NOMO-1 treated with dmso at 0.1 percent for 144 hours (cell line): ENCODE data around the gene MB.

Experiments
- DNase-seq: peaks from one replicate; lab custom pipeline; 2025; ENCODE audit not compliant: unreplicated experiment; lab: John Stamatoyannopoulos, UW

The MB gene

DNA sequence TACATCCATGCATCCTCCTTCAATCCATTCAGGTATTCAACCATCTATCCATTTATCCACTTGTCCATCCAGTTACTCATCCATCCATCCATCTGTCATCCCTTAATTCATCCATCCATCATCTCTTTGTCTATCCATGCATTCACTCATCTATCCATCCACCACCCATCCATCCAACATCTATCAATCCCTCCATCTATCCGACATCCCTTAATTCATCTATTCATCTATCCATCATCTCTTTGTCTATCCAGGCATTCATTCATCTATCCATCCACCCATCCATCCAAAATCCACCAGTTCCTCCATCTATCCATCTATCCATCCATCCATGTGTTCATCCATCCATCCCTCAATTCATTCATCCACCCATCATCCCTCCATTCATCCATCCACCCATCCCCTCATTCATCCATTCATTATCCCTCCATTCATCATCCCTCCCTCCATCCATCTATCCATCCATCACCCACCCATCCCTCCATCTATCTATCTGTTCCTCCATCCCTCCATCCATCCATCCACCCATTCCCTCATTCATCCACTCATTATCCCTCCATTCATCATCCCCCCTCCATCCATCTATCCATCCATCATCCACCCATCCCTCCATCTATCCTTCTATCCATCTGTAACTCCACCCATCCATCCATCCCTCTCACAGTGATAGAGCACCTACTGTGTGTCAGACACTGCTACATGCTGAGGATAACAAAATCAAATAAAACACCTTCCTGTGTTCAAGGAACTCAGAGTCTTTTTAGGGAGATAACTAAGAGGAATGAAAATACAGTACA is 1.5 kb upstream of the MB start:
- no peak for DNase-seq

DNA sequence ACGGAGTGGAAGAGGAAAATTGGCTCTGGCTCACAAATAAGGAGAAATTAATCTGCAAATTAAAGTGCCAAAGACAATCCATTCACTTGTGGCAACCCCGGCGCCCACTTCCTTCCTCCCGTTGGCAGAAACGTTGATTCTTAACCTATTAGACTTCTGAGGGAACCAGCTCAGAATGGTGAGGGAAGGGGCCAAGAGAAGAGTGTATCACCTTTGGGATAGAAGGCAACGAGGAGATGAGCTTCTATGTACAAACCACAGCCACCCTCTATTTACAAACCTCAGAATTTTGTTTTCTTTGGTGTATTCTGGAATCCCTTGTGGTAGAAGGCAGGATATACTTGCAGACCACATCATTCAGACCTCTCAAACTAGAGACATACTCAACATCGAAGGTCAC is 1.1 kb downstream of the MB start:
- DNase-seq, result no peak

DNA sequence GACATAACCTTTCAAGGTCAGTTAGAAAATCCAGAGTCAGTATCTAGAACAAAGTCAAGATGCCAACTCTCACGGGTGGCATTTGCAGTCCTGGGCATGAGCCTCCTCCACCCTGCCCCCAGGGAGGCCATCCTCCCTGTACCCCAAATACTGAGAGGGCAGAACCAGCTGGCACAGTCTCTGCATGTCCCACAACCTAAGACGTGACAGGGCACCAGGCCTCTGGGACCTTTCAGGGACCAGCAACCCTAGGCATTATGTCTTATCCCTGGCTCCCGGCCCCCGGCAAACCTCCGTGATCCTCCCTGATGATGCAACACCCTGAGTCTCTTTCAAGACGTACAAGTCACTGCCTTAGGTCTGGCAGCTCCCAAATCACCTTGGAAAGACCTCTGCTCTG is 2.0 kb downstream of the MB start:
- no peak for DNase-seq

DNA sequence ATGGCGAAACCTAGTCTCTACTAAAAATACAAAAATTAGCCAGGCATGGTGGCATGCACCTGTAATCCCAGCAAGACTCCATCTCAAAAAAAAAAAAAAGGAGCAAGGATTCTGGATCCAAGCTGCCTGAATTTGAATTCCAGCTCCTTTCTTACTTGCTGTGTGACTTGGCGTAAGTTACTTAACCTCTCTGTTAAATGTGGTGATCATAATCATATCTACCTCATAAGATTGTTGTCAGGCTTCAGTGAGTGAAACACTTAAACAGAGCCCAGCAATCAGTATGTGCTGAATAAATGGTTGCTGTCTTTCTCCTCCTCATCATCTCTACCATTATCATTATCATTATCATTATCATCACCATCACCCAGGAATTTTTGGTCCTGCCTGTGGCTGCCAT is 2.7 kb downstream of the MB start:
- no peak for DNase-seq

DNA sequence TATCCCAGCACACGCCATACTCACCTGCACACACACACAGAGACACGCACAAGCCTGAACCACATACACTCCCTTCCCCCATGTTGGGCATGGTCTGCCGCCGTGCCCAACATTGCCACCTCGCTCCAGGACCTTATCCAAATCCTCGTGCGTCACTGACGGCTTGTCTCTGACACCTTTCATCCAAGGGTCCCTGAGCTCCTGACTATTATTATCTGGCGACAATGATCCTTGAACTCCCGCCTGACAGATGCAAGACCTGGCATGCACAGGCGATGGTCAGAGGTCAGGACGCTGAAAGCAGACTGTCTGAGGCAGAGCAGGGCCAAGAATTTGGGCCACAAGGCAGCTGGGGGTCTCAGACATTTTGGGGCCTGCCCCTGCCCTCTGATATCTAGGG is 4.2 kb downstream of the MB start:
- no peak for DNase-seq

DNA sequence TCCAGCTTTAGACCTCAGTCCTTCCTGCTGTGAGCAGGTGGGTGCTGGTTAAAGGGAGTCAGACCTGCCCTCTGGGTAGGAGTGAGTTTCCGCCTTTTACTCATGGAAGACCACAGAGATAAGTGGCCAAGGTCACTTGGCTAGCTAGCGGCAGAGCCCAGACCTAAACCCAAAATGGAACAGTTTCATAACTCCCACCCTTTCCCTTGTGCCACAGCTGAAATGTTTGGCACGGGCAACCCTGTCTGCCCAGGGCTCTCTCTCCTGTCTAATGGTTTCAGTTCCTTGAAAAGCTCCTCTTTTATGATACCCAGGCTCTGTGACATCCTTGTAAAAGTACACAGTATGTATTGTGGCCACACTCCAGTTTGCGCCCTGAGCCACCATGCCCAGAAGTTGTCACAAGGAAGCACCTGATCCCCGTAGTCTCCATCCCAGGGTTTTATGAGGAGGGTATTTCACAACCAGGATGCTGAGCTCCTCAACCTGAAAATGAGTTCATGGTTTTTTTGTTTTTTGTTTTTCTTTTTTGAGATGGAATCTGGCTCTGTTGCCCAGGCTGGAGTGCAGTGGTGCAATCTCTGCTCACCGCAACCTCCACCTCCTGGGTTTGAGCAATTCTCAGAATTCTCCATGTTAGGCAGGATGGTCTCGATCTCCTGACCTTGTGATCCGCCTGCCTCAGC is 5.1 kb downstream of the MB start:
- DNase-seq, result peak; percentile 67

DNA sequence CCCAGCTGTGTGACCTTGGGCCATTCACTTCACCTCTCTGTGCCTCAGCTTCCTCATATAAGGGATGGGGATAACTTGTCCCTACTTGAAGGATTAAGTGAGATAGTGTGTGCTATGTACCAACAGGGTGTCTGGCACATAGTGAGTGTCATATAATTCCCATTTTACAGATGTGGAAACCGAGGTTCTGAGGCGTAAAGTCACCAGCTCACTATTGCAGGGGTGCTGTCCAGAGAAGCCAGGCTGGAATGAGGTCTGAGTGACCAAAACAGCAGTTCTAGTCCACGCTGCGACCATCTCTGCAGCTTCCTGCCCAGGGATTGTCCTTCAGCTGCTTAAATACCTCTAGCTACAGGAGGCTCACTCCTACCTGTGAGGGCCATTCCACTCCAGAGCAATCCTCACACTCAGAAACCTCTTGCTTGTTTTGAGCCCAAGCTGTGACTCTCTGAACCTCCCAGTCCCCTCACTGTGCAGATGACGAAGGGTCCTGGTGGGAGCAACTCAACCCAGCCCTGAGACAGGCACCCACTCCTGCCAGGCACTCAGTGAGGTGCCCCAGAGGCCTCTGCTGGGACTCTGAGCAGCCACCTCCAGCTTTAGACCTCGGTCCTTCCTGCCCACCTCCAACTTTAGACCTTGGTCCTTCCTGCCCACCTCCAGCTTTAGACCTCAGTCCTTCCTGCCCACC is 5.8 kb downstream of the MB start:
- no peak for DNase-seq

DNA sequence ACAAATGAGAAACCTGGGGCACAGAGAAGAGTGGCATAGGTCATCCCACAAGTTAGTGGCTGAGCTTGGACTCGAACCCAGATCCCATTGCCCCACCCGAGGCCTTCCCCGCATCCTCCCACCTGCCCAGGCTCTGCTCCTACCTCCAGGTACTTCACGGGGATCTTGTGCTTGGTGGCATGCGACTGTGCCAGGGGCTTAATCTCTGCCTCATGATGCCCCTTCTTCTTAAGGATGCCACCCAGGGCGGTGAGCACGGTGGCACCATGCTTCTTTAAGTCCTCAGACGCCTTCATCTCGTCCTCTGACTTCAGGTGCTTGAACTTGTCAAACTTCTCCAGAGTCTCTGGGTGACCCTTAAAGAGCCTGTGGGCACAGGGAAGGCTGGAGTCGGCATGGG is 6.4 kb downstream of the MB start:
- no peak for DNase-seq

DNA sequence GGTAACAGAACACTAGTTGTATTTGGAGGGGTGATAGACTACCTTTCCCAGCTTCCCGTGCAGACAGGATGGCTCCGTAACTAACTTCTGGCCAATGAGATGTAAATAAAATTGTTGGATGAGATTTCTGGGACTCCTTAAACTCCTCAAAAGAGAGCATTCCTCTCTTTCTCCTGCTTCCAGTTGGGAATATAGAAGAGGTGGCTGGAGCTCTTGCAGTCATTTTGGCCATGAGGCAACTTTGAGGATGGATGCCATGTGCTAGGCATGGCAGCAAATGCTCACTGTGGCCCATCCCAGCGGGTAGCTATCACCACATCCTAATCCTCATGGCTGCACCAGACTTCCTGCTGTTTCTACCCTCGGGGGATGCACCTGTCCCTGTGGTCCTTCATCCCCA is 7.4 kb downstream of the MB start:
- no peak for DNase-seq

DNA sequence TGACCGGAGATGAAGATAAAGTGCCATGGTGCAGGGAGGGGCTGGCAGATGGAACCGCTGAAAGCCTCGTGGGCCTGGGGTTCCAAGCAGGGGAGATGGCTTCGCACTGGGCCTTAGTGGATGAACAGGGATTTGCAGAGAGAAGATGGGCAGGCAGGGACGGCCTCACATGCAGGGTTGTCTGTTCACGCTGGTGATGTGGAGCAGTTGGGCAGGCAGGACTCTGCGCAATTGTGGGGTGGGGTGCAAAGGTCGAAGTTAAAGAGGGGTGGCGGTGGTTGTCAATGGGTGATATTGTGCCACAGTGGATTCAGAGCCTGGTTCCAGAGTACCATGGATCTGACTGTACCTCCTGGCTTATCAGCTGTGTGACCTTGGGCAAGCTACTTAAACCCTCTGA is 7.9 kb downstream of the MB start:
- DNase-seq, result no peak

DNA sequence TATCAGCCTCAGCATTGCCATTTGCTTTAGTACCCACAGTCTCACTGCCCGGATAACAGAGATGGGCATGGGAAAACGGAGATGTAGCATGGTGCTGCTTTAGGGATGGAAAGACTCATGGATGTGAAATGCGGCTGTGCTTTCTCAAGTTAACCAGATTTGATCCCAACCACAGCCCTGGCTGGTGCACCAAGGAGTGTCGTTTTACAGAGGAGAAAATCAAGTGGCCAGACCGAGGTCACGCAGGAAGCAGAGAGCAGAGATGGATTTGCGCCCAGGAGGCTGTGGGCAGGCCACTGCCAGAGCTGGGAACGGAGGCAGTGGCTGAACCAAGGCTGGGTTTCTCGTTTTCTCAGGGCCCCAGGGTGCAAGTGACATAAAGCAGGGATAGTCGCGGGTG is 9.0 kb downstream of the MB start:
- no peak for DNase-seq

DNA sequence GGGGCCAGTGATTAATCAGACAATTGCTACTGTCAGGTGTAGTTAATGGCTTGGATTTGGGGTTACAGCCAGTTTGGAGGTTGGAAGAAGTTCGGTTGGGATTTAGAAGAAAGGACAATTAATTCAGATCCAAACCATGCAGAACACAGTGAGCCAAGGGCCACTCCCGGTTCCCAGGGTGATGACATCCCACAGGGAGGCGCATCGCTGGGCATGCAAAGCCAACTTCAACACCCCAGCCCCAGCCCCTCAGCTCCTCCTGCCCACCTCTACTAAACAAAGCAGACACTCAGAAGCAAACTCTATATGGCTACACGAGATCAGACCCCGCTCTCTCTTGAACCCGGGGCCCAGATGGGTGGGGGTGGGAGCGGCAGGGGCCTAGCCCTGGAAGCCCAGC is 10.2 kb downstream of the MB start:
- DNase-seq, result no peak

DNA sequence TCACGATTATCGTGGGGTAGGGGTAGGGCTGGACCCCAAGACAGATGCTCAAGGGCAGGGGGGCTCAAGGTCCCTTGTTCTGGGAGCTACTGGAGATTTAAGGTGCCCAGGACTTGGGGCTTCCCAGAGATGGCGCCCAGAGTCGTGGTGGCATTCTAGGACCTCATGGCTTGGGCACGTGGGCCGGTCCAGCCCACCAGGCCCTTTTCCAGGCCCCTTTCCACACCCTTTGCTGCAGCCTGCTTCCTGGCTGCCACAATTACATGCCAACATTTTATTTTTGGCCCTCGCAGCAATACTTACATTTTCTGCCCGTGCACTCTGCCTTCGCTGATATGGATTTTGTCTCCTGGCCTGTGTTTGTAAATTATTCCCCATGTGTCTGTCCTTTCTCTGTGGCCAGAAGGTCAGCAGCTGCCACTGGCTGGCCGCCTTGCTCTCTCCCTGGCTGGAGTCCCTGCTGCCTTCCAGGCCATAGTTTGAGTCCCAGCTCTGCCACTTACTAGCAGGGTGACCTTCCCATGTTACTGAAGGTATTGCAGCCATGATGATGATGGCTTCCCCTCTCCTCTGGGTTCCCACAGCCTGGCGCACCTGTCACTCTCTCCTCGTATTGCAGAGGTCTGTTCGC is 11.2 kb downstream of the MB start:
- DNase-seq, result no peak

DNA sequence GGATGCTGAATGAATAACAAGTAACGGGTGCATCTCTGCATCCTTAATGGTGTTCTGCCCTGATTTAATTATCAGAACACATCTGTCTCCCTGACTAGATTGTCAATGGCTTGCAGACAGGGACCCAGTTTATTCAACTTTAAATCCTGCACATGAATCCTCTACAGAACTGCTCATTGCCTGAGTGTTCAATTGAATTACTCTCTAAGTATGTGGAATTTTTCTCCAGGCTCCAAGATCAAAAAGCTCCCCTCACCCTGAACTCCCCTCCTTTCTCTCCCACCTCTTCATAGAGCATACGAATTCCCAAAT is 11.8 kb downstream of the MB start:
- DNase-seq, result no peak

DNA sequence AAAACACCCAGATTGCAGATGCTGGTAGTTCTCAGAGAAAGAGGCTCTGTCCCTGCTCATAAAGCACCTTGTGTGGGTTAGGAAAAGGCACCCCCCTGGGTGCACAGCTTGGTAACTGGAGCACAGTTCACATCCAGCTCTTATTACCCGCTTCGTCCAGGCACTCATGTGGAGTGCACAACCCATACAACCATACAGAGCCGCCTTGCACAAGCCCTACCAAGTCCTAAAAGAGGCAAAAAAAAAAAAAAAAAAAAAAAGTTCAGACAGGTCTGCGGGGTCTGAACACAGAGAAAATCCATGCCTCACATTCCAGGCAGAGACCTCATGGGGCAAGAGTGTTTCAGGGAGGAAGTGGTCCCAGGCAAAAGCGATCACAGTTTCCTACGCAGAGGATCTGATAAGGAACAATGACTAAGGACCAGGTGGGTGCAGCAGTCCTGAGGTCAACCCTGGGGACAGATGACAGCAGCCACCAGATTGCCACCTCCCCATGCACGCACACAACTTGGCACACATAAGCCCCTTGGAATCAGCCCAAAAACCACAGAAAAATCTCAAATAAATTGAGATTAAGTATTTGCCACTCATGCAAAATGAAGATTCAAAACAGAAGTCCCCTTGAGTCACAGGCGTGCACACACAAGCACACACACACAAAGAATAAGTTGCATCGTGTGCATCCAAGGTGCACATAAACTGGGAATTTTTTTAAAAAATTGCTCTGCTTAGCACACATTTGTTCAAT is 12.3 kb downstream of the MB start:
- DNase-seq, result no peak

DNA sequence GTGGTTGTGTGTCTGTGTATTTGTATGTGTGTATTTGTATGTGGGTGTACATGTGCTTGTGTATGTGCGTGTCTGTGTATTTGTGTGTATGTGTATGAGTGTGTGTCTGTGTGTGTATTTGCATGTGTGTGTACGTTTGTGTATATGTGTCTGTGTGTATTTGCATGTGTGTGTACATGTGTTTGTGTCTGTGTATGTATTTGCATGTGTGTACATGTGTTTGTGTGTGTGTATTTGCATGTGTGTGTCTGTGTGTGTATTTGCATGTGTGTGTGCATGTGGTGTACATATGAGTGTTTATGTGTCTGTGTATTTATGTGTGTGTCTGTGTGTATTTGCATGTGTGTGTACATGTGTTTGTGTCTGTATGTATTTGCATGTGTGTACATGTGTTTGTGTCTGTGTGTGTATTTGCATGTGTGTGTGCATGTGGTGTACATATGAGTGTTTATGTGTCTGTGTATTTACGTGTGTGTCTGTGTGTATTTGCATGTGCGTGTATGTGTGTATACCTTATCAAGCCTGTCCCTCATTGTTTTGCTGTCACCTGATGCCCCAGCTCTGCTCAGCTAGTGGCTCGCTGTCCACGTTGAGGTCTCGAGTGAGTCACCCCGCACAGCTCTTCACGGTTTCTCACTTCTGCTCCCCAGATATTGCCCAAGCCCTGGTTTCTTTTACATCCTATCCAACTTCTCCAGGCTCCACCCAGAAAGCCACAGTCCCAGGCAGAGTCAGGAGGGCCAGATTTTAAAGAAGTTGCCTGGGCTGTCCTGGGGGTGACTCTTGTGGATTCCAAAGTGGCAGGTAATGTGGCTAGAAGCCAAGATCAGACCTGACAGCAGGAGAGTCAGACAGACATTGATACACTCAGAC is 15.2 kb downstream of the MB start:
- DNase-seq, result peak; percentile 93

DNA sequence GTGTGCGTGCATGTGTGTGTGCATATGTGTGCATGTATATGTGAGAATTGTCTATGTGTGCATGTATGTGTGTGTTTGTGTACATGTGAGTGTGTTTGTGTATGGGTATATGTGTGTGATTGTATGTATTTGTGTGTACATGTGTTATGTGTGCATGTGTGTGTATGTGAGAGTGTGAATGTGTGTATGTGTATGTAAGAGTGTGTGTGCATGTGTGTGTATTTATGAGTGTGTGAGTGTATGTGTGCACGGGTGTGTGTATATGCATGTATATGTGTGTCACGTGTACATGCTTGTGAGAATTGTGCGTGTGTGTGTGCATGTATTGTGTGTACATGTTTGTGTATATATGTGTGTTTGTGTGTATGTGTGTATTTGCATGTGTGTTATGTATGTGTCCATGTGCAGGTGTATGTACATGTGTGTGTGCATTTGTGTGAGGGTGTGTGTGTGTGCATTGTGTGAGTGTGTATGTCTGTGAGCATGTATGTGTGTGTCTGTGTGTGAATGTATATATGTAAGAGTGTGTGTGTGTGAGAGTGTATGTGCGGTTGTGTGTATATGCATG is 16.0 kb downstream of the MB start:
- DNase-seq, result no peak

DNA sequence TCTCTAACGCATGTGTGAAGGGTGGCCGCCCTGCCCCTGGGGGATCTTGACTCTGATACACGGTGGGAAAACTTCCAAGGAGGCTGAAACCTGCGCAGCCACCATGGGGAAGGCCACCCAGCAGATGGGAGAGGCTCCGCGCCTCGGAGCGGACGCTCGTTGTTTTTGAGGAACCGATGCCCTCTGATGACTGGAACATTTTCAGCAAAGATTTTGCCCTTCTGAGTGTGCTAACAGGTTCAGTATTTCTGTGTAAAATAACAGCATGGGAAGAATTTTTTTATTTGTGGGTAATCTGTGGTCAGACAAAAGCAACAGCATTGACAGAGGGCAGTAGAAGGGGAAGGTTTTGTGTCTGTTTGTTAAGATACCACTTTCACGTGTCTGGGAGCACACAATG is 16.7 kb downstream of the MB start:
- no peak for DNase-seq

DNA sequence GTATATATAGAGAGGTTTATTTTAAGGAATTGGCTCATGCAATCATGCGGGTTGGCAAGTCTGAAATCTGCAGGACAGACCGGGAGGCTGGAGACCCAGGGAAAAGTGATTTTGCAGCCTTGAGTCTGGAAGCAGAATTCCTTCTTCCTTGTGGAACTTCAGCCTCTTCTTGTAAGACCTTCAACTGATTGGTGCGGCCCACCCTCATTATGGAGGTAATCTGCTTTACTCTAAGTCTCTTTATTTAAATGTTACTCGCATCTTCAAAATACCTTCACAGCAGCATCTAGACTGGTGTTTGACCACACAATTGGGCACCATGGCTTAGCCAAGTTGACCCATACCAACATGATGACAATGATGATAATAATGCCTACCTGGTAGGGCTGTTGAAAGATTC is 17.8 kb downstream of the MB start:
- DNase-seq, result no peak

DNA sequence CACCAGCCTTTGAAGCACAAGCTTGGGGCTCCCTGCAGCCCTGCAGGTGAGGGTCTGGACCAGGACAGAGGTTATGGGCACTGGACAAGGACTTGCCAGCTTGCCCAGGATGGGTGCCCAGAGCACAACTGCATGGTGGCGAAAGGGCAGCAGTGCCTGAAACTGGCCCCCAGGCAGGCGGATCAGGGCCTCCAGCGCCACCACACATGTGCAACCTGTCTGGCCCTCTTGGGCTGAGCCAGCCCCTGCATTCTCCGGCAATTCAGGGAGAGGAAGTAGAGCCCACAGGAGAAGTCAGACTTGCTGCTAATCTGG is 18.8 kb downstream of the MB start:
- peak; percentile 19 for DNase-seq
